Dendritic cell treated with granulocyte-macrophage colony-stimulating factor and Interleukin-4, amounts not matched to agents 40 ng/mL and 50 ng/mL, for 4 days (primary cell): ENCODE measurements around the gene DNAL1.
"Not testable (repeated sequence)": the region's sequence is repeated elsewhere in the genome, so short reads cannot be mapped to it uniquely, and the experiment has no call there.

Source experiments
- H3K27ac Mint-ChIP-seq: one replicate; pipeline ENCODE4 v1.8.0; 2022; ENCODE audit warnings: mild to moderate bottlenecking, mixed read lengths
- H3K27me3 Mint-ChIP-seq: one replicate; pipeline ENCODE4 v1.8.0; 2022; ENCODE audit warnings: mild to moderate bottlenecking, mixed read lengths
- H3K36me3 Mint-ChIP-seq: one replicate; pipeline ENCODE4 v1.8.0; 2022; ENCODE audit warnings: low read depth, mixed read lengths
- H3K4me1 Mint-ChIP-seq: one replicate; pipeline ENCODE4 v1.8.0; 2022; ENCODE audit warnings: low read depth, mixed read lengths
- H3K4me3 Mint-ChIP-seq: one replicate; pipeline ENCODE4 v1.8.0; 2022; ENCODE audit warnings: mild to moderate bottlenecking, moderate library complexity, mixed read lengths
- H3K9me3 Mint-ChIP-seq: one replicate; pipeline ENCODE4 v1.8.0; 2022; ENCODE audit warnings: mixed read lengths
- intact Hi-C: fragments of 100-400 bp; cut with micrococcal nuclease; formaldehyde crosslinking; loops from one replicate; pipeline ENCODE4 v1.15.0; 2022

DNAL1 gene

DNA sequence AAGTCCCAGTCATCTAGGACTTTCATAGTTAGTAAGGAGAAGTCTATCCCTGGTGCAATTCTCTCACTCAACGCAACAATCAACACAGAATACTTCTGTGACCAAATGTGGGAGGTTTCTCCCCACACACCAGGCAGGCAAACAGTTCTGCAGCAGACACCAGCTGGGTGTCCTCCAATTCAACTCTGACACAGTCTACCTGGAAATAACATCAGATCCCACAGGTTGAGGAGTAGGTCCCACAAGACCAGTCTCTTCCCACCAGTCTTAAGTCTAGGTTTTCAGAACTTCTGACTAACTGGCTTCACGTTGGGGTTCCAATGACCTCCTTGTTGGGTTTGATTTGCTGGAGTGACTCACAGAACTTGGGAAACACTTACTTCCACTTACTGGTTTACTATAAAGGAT, 17.6 kb upstream of the DNAL1 start:
- H3K27ac Mint-ChIP-seq: no peak overlapping the region
- H3K9me3 Mint-ChIP-seq: peaks cover 8% of the 10 kb centered on the region
- no peak overlapping the region for H3K4me3 Mint-ChIP-seq
- H3K36me3 Mint-ChIP-seq: no peaks in the 10 kb centered on the region
- H3K4me1 Mint-ChIP-seq: peaks cover 9% of the 10 kb centered on the region
- H3K27me3 Mint-ChIP-seq: no peaks in the 10 kb centered on the region
- intact Hi-C loops: no loop called here

DNA sequence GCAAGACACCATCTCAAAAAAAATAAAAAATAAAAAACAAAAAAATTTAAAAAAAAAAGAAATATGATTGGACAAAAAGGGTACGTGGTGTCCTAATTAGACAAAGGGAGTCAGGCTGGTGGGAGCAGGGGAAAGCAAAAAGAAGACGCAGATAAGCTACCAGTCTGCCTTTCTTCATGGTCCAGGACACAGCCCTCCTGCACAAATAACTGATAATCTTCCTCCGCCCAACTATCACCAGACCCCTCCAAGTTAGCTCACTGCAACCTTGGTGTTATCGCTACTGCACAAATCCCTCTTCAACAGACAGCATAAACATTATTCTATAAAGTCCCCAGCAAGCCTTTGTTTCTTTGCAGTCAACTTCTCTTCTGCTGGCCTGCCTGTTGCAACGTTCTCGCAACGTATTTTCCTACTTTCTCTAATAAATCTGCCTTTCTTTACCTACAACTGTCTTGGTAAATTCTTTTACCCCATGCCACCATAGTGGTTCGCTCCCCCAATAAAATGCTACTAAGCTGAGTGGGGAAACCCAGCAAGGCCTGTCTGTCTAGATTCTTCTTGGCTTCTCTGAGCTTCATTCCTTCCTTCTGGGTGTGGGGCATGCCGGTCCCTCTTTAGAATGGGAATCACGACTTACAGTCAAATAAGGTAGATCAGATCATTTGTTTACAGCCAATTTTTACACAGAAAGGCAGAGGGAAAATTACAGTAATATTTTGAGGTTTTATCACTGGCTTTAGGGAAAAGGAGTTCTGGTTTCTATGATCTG, 14.6 kb upstream of the DNAL1 start:
- no peak overlapping the region for H3K4me3 Mint-ChIP-seq
- H3K4me1 Mint-ChIP-seq: peaks cover 24% of the 10 kb centered on the region
- H3K27ac Mint-ChIP-seq: no peak overlapping the region
- intact Hi-C loops: no loop called here
- H3K36me3 Mint-ChIP-seq: no peaks in the 10 kb centered on the region
- peaks cover 23% of the 10 kb centered on the region for H3K27me3 Mint-ChIP-seq
- no peaks in the 10 kb centered on the region for H3K9me3 Mint-ChIP-seq

DNA sequence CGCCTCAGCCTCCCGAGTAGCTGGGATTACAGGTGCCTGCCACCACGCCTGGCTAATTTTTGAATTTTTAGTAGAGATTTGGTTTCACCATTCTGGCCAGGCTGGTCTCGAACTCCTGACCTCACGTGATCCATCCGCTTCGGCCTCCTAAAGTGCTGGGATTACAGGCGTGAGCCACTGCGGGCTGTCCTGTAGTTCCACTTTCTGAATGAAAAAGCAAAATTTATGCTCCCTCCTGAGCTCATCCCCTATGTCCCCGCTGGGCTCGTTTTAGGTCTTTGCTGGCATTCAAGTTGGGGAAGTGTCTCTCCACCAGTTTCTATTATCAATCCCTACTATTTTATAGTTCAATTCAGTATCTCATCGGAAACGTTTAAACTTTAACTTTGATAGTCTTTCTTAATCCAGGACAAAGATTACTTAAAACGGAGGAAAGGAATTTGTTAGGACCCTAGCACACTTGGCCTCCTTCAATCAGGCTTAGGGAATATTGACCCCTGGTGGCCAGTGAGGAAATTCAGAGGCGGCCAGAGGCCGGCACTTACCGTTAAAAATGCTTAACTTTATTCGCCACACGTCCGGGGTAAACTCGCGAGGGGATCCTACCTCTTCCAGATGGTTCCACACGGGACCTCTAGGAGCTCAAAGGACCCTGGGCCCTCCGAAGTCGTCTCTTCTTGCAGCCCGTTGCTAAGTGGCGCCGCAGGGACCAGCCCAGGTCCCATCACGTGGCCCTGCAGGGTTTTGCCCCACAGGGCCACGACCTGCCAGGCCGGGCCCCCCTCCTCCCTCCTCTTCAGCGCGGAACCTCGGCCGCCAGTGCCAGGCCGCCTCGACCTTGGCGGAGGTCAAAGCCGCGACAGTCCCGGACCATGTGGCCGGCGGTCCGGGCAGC, 11.4 kb upstream of the DNAL1 start:
- H3K27ac Mint-ChIP-seq: peak overlapping the region; percentile 84

DNA sequence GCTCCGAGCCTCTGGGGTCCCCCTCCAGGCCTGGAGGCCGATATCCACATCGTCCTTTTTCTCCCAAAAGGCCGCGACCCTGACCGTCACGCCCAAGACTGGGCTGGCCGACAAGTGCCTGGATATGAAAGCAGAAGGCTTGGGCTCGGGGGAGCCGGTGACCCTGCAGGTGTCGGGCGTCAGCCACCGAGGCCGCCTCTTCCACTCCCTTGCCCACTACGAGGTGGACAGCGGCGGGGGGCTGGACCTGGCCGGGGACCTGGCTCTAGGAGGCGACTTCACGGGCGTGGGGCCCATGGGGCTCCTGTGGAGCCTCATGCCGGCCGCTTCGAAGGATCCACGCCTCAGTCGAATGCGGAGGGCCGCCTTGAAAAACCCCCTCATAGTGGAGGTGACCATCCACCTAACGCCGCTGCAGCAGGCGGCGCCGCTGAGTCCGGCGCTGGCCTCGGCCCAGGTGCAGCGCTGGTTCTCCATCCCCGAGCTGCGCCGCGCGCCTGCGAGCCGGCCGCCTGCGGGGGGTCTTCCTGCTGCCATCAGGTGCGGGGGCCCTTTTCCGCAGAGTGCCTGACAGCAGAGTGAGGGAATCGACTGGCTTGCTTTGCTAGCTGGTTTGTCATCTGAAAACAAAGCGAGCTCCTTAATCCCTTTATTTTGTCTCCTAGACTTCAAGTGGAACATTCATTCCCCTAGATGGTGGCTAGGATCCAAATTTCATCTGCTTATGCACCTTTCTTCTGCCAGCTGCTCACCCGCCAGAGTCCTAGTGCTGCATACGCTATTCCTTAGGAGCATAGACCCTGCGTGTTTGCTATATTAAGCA, 10.6 kb upstream of the DNAL1 start:
- H3K4me3 Mint-ChIP-seq: peak overlapping the region; percentile 86
- intact Hi-C loops: no loop called here
- peak overlapping the region; percentile 84 for H3K27ac Mint-ChIP-seq
- peaks cover 15% of the 10 kb centered on the region for H3K4me1 Mint-ChIP-seq
- no peaks in the 10 kb centered on the region for H3K9me3 Mint-ChIP-seq
- H3K27me3 Mint-ChIP-seq: peaks cover 40% of the 10 kb centered on the region
- H3K36me3 Mint-ChIP-seq: no peaks in the 10 kb centered on the region

More for the DNA sequence above, 11.4 kb upstream of the DNAL1 start:
- Mint-ChIP-seq H3K9me3 (no peaks in the 10 kb centered on the region), H3K36me3 (no peaks in the 10 kb centered on the region), H3K4me1 (peaks cover 15% of the 10 kb centered on the region), H3K27me3 (peaks cover 37% of the 10 kb centered on the region), H3K4me3 (peak overlapping the region; percentile 86)
- intact Hi-C loops: loop anchor here (1.0 kb wide), 1 partner anchor 125 kb away; no protein-coding TSS in a partner anchor

DNA sequence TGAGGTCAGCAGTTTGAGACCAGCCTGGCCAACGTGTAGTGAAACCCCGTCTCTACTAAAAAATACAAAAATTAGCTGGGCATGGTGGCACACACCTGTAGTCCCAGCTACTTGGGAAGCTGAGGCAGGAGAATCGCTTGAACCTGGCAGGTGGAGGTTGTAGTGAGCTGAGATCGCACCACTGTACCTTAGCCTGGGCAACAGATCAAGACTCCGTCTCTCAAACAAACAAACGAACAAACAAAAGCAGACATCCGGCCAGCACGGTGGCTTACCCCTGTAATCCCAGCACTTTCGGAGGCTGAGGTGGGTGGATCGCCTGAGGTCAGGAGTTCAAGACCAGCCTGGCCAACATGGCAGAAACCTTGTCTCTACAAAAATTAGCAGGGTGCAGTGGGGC, 8.4 kb upstream of the DNAL1 start:
- H3K4me3 Mint-ChIP-seq, intact Hi-C loops, H3K36me3 Mint-ChIP-seq, H3K27ac Mint-ChIP-seq, H3K9me3 Mint-ChIP-seq: not testable (repeated sequence)
- H3K27me3 Mint-ChIP-seq: peaks cover 41% of the 10 kb centered on the region
- H3K4me1 Mint-ChIP-seq: peaks cover 15% of the 10 kb centered on the region

DNA sequence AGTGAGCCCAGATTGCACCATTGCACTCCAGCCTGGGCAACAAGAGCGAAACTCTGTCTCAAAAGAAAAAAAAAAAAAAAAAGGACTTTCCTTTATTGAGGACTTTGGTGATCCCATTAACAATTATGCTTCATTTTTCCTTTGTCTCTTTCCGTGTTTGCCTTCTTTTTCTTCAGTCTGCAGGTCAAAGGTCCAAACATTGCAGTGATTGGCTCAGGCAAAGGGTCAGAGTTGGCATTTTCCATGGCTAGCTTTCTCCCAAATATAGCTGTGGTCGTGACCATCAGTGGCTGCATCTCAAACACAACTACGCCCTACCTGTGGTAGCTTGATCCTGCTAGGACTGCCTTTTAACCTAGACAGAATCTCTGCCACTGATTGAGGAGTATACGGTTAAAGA, 7.0 kb upstream of the DNAL1 start:
- Mint-ChIP-seq H3K4me1 (peaks cover 15% of the 10 kb centered on the region), H3K36me3 (no peaks in the 10 kb centered on the region), H3K9me3 (no peaks in the 10 kb centered on the region), H3K27ac (no peak overlapping the region), H3K4me3 (no peak overlapping the region), H3K27me3 (peaks cover 41% of the 10 kb centered on the region)
- intact Hi-C loops: no loop called here

DNA sequence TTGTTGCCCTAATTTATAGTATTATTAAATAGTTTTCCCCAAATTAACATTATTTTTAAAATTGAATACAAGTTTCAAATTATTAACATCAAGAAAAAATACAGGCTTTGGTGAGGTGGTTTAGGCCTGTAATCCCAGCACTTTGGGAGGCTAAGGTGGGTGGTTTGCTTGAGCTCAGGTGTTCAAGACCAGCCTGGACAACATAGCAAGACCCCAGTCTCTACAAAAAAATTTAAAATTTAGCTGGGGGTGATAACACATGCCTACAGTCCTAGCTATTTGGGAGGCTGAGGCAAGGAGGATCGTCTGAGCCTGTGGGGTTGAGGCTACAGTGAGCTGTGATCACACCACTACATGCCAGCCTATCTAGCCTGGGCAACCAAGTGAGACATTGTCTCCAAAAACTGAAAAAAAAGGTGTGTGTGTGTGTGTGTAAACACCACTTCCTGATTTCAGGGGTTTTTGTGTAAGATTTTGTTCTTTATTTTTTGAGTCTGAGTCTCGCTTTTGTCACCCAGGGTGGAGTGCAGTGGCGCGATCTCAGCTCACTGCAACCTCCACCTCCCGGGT, 3.9 kb upstream of the DNAL1 start:
- peaks cover 17% of the 10 kb centered on the region for H3K4me1 Mint-ChIP-seq
- no peak overlapping the region for H3K4me3 Mint-ChIP-seq
- no peak overlapping the region for H3K27ac Mint-ChIP-seq
- peaks cover 14% of the 10 kb centered on the region for H3K27me3 Mint-ChIP-seq
- H3K9me3 Mint-ChIP-seq: no peaks in the 10 kb centered on the region
- H3K36me3 Mint-ChIP-seq: peaks cover 10% of the 10 kb centered on the region
- intact Hi-C loops: loop anchor here (10.0 kb wide), 1 partner anchor 74 kb away; the partner anchor contains the start of gene PNMA1

DNA sequence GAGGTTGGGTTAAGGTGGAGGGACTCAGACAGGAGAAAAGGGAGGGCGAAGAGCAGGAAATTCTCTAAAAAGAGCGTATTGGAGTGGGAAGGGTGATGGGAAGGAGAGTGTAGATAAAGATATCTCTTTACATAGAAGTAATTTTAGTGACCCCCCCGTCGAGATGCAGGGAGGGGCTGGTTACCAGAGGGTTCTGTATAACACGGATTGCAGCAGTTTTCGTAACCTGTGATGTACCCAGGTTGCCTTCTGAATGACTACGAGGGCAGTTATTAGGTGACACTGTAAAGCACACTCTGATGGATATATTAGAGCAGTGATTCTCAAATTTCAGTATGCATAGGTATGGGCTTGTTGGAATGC, 443 bp downstream of the DNAL1 start:
- Mint-ChIP-seq H3K36me3 (peaks cover 10% of the 10 kb centered on the region), H3K4me1 (peaks cover 17% of the 10 kb centered on the region), H3K27ac (peak overlapping the region; percentile 83), H3K4me3 (peak overlapping the region; percentile 90), H3K27me3 (no peaks in the 10 kb centered on the region), H3K9me3 (no peaks in the 10 kb centered on the region)
- intact Hi-C loops: loop anchor here (10.0 kb wide), 1 partner anchor 70 kb away; the partner anchor contains the start of gene PNMA1

DNA sequence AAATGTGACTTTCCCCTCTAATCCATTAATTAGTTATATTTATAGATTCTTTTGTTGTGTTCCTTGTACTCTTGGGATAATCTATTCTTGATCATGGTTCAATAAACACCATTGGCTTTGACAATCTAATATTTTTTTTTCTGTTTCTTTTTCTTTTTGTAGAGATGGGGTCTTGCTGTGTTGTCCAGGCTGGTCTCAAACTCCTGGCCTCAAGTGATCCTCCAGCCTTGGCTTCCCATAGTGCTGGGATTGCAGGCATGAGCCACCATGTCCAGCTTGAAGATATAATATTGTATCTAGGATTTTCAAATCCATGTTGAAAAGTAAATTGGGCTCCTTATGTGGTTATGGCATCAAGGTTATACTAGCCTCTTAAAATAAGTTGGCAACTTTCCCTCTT, 6.2 kb downstream of the DNAL1 start:
- Mint-ChIP-seq H3K36me3 (peaks cover 7% of the 10 kb centered on the region), H3K27ac (no peak overlapping the region), H3K4me3 (no peak overlapping the region), H3K9me3 (no peaks in the 10 kb centered on the region), H3K4me1 (no peaks in the 10 kb centered on the region), H3K27me3 (no peaks in the 10 kb centered on the region)
- intact Hi-C loops: no loop called here

DNA sequence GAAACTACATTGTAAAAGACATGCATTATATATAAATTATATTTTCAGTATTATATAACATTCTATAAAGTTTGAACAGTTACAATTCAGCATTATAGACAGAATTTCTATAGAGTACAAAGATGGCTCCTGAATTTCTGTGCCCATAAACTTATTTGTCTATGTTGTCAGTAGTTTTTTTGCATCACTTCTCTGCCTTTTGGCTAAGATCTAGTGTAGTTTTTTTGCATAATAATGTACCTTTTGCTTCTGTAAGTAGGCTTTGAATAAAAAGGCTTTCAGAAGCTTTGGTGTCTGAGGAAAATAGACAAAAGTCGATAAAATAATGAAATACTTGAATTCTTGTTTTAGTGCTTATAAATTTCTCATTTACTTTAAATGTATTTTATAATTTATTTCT, 11.1 kb downstream of the DNAL1 start:
- no peaks in the 10 kb centered on the region for H3K9me3 Mint-ChIP-seq
- H3K27ac Mint-ChIP-seq: no peak overlapping the region
- H3K36me3 Mint-ChIP-seq: peaks cover 7% of the 10 kb centered on the region
- no peak overlapping the region for H3K4me3 Mint-ChIP-seq
- no peaks in the 10 kb centered on the region for H3K4me1 Mint-ChIP-seq
- intact Hi-C loops: no loop called here
- no peaks in the 10 kb centered on the region for H3K27me3 Mint-ChIP-seq

DNA sequence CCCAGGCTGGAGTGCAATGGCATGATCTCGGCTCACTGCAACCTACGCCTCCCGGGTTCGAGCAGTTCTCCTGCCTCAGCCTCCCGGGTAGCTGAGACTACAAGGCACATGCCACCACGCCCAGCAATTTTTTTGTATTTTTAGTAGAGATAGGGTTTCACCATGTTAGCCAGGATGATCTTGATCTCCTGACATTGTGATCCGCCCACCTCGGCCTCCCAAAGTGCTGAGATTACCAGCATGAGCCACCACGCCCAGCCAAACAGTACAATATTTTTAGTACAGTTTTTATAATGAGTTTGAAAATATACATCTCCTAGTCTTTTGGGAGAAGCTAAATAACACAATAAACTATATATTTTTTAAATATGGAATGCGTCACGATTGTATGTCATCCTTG, 14.4 kb downstream of the DNAL1 start:
- intact Hi-C loops, H3K4me1 Mint-ChIP-seq, H3K9me3 Mint-ChIP-seq, H3K27me3 Mint-ChIP-seq, H3K4me3 Mint-ChIP-seq, H3K27ac Mint-ChIP-seq, H3K36me3 Mint-ChIP-seq: not testable (repeated sequence)

DNA sequence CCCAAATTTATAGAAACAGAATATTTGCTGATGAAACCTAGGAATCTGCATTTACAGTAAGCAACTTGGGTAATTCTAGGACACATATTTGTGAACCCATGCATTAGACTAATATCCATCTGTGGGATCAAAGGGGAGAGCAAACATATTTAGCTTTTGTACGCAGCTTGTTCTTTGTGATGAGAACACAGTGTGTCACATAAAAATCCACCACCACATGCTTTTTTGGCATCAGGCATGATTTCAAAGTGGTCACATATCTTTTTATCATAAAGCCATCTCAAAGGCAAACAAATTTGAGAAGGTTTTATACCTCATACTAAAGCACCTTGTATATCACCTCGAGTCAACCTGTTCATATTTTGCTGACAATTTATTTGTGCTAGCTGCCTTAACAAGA, 15.7 kb downstream of the DNAL1 start:
- Mint-ChIP-seq H3K27me3 (no peaks in the 10 kb centered on the region), H3K36me3 (peaks cover 7% of the 10 kb centered on the region), H3K9me3 (no peaks in the 10 kb centered on the region), H3K27ac (no peak overlapping the region), H3K4me1 (no peaks in the 10 kb centered on the region), H3K4me3 (no peak overlapping the region)
- intact Hi-C loops: no loop called here

DNA sequence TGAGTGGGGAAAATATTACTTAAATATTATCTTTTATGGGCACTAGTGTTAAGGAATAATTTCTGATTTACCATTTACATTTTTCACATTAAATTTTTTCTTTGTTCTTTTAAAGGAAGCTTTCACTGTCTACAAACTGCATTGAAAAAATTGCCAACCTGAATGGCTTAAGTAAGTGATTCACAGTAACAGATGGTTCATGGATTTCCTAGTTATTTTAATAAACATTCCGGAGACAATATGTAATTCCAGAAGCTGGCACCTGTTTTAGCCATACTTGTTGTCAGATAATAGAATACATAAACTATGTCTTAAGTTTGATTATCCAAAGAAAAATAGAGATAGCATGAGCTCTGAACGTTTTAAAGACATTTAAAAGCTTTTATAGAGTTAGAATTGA, 17.1 kb downstream of the DNAL1 start:
- no peaks in the 10 kb centered on the region for H3K27me3 Mint-ChIP-seq
- no peaks in the 10 kb centered on the region for H3K9me3 Mint-ChIP-seq
- H3K4me1 Mint-ChIP-seq: peaks cover 4% of the 10 kb centered on the region
- H3K36me3 Mint-ChIP-seq: peaks cover 7% of the 10 kb centered on the region
- no peak overlapping the region for H3K4me3 Mint-ChIP-seq
- H3K27ac Mint-ChIP-seq: no peak overlapping the region
- intact Hi-C loops: no loop called here
